Gastrocnemius medialis (tissue), 4 donors: Measurements from ENCODE around the gene GNAT3.

Experiments
- POLR2A ChIP-seq, 2 donors: fragments of 450-650 bp; IDR thresholded peaks; one replicate each; pipeline ENCODE4 v1.6.1; 2017; ENCODE audit warnings: antibody characterized with exemption in 2 of 2, mild to moderate bottlenecking in 2 of 2, moderate library complexity in 2 of 2
- TF ChIP-seq, protein P1 (sequence below), 5 experiments: fragments of 450-650 bp in 3 of 5; fragments of 200-600 bp in 2 of 5; sonication (generic) in 2 of 5; IDR thresholded peaks in 4 of 5; conservative IDR thresholded peaks in 1 of 5; 1 replicate in 4 of 5; 2 replicates in 1 of 5; pipeline ENCODE4 v1.5.1; 2016 to 2019; ENCODE audit warnings: antibody characterized with exemption in 5 of 5, mild to moderate bottlenecking in 3 of 5, moderate library complexity in 3 of 5

DNA sequence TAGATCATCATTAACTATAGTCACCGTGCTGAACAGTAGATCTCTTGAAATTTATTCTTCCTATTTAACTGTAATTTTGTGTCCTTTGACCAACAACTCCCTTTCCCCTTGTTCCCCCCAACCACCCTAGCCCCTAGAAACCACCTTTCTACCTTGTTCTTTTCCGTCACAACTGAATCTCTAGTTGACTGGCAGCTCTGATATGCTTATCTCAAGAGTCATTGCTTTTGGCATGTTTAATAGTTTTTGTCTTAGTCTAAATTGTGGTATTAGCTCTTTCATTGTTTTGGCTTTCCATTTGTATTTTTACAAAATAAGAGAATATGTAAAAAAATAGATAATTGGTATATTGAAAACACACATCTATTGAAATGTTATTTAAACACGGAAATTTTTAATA lies 1.8 kb downstream of the GNAT3 start:
- TF ChIP-seq, protein P1, sequence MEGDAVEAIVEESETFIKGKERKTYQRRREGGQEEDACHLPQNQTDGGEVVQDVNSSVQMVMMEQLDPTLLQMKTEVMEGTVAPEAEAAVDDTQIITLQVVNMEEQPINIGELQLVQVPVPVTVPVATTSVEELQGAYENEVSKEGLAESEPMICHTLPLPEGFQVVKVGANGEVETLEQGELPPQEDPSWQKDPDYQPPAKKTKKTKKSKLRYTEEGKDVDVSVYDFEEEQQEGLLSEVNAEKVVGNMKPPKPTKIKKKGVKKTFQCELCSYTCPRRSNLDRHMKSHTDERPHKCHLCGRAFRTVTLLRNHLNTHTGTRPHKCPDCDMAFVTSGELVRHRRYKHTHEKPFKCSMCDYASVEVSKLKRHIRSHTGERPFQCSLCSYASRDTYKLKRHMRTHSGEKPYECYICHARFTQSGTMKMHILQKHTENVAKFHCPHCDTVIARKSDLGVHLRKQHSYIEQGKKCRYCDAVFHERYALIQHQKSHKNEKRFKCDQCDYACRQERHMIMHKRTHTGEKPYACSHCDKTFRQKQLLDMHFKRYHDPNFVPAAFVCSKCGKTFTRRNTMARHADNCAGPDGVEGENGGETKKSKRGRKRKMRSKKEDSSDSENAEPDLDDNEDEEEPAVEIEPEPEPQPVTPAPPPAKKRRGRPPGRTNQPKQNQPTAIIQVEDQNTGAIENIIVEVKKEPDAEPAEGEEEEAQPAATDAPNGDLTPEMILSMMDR (IDR thresholded peaks at IDR 0.05 in 4 of 5, conservative IDR thresholded peaks at IDR 0.05 in 1 of 5), result no peak
- TF ChIP-seq POLR2A (IDR thresholded peaks at IDR 0.05), result no peak
